ENCODE data around the gene PCDH15.

PCDH15 gene

DNA sequence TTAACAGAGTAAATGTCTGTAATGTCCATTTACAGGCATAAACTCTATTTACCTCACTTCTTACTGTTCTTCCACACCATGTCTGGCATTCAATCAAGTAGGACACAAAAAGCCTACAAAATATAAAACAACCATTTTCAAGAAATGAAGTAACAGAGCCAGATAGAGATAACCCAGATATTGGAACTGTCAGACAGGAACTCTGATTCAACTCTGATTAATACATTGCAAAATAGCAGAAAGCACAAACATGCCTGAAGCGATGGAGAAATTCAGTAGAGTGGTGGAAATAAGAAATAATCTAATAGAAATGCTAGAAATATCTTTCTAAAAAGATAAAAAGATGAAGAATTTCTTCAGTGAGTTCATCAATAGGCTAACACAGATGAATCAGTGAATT is 964.4 kb downstream of the PCDH15 start:
- no peak for DNase-seq

DNA sequence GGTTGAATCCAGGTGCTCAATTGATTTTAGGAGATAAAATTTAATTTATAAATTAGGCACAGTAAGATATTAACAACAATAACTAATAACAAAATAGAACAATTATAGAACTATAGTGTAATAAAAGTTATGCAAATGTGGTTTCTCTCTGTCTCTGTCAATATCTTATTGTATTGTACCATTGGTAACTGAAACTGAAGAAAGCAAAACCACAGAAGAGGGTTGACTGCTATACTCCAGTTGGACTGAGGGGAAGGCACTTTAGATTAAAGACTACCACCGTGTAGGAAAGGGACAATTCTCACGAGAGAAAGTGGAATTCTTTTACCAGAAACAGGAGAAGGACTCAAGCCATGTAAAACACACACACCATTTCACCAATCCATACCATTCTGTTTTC is 967.1 kb downstream of the PCDH15 start:
- no peak for DNase-seq

DNA sequence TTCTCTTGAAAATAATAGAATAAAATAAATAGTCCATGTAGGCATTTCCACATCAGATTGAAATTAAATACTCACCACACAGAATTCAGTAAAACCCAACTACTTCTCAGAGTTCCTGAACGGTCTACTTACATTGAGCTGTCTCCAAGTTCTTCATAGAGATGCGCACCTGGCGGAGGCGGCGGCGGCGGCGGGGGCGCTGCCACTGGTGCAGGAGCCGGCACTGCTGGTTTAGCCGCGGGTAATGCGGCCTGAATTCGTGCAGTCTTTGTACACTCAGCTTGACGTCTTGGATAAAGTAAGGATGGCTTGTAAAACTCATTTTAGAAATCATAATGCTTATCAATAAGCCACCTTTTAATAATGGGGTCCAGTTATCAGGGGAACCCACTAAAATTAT is 973.8 kb downstream of the PCDH15 start:
- DNase-seq: no peak

DNA sequence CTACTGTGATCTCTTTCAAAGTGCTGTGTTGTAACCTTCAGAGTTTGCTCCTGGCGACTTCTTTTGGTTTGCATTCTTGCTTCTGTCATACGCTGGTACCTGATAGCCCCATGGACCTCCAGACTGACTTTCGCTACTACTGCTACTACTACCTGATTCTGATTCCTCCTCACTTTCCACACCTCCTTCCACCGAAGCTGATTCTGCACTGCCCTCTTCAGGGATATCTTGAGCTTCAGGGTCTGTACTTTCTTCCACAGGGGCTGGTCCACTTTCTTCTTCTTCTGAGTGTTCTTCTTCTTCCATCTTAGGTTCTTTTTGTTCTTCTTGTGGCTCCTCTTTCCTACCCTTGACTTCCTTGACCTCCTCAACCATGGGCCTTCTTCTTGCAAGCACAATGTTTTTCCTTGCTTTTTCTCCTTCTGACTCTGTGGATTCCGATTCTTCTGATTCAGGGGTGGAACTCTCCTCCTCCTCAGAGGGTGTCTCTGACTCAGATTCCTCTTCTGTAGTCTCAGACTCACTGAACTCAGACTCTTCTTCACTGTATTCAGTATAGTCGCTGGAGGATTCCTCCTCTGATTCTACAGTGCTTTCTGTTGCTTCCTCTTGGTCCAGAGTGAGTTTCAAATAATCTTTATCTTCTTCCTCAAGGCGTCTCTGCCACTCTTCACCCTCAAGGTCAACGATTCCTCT is 992.2 kb downstream of the PCDH15 start:
- DNase-seq: no peak

DNA sequence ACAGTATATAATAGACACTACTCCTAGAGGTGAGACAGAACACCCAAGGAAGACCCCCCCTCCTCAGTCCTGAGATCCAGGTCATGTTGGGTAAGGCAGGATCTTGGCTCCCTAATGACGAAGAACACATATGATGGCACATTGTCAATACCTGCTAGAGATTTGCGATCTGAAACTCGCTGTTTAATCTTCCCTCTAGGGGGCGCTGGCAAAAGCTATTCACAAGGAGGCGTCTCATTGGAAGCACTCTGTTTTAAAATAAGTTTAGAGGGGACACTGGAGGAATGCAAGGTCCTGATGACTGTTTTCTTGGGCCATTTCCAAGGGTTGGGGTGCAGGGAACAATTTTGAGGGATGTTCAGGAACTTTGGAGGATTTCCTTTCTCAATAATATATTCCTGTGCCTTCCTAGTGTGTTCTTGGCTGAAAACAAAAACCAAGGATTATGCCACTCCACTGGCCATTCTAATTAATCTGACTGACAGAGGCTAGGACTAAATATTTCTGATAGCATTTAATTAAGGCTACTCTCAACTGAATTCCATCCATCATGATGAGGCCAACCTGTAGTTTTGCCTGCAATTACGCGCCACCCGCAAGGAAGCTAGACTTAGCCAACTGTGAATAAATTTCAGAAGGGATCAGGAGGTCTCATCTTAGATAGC is 1014.7 kb downstream of the PCDH15 start:
- no peak for DNase-seq

DNA sequence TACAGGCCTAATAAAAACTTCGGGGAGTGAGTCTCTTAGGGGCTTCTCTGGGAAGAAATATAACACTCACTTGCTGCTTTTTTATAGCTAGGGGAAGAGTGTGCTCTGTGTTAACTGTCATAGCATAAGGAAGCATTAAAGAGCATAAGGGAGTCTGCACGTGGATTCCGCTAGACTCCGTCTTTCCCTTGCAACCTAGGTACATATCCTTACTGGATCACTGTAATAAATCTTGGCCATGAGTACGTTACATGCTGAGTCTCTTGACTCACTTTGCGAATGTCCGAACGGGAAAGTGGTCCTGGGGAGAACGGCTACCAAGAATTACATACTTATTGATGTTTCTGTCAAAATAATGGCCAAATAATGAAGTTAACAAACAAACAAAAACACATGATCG is 1029.3 kb downstream of the PCDH15 start:
- DNase-seq: no peak

DNA sequence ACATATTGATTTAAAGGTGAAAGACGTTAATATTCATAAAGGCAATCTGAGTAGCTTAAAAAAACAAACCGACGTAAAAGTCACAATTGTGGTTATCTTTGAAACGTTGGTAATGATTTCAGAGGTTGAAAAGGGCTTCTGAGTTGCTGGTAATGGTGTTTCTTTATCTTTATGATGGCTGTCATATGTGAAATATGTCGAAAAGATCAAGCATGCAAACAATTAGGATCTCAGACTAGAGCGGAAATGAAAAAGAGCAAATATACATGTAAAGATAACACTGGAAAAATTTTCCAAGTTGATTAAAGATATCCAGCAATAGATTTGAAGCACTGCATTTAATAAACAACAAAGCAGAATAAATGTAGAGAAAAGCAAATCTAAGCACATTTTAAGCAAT is 1030.1 kb downstream of the PCDH15 start:
- DNase-seq: no peak

DNA sequence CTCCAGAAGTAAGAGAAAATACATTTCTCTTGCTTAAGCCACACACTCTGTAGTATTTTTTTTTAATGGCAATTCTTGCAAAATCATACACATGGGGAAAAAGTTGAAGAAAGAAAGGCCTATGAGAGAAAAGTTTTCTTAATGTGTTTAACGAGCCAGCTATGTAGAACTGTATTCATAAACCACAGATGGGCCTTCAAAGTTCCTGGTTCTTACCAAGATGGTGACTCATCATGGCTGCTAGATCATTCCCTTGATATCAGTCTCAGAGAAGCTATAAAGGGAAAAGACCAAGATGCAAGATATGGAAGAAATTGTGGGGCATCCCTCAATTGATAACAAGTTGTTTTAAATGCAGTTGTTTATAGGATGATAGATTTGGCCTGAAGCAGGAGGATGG is 1035.7 kb downstream of the PCDH15 start:
- no peak for DNase-seq

DNA sequence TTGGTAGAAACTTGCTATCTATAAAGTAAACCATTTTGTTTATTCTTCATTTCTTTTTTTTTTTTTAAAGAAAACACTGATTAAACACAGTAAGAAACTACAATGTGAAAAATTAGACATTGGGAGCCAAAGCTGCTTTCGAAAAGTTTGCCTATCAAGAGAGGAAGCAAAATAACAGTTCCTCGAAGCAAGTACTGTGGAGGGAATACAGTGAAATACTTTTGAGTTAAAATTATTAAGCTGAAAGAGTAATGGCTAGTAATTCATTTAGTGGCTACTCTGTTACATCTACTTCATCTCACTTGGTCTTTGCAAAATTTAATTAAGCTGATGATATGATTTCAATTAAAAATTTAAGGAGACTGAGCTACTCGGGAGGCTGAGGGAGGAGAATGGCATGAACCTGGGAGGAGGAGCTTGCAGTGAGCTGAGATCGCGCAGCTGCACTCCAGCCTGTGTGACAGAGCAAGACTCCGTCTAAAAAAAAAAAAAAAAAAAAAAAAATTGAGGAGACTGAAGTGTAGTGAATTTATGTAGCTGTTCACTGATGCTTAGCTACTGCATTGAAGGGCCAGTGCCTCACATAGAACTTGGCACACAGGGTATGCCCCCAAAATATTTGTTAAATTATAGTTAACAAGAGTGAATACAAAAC is 1046.3 kb downstream of the PCDH15 start:
- no peak for DNase-seq

Data from NCI-H2171 treated with DMSO at 0.1 percent for 48 hours (cell line).